Left cardiac atrium (tissue), 4 donors: ENCODE results near the gene LNX1. TPM values are rescaled to one million over a fixed set of nuclear protein-coding genes. Genes with fewer than 3 reads are reported as not detected.

Experiments
- ATAC-seq, 2 donors: fragments of 200-7000 bp; cut with Tn5 transposase; one replicate each; pipeline ENCODE4 v1.9.1; 2020; ENCODE audit warnings: mild to moderate bottlenecking in 2 of 2, moderate library complexity in 2 of 2
- DNase-seq: peaks from one replicate; pipeline ENCODE4 v3.0.0-alpha.2; 2020
- intact Hi-C, 2 donors: fragments of 100-400 bp; cut with DNase I; formaldehyde crosslinking; loops; one replicate each; pipeline versions ENCODE4 v1.14.1 to v1.15.1; 2022 to 2023
- total RNA-seq, 2 donors: library from RNA; stranded (reverse); fragmentation: NEBNext Ultra II Directional; extraction: Animal tissue kit (Norgen Biotek cat#: 25700); gene quantifications; one replicate each; pipeline ENCODE4 v1.2.1, GENCODE V29; 2021
- donor health status: DM: no; HTN: yes; CAD: no.
- donor health status: DM: no; HTN: yes; CAD: no; lungs with severe emphysema.
- donor health status: DM: yes; HTN: yes; CAD: no.
- donor health status: Dilated cardiomyopathy.

LNX1 gene
- total RNA-seq, 2 donors from 2014 or later = 5.9 to 11.5 TPM

GRCh38 chr4:53576676-53577372, 14.5 kb downstream of the LNX1 start:
- ATAC-seq (no peak), DNase-seq (no peak)
- intact Hi-C loops = no loop called here

GRCh38 chr4:53576071-53576617, 15.1 kb downstream of the LNX1 start:
- intact Hi-C loops = no loop called here
- no peak for ATAC-seq
- DNase-seq = no peak

- no peak for ATAC-seq
- DNase-seq = no peak
- intact Hi-C loops = no loop called here
Observed at GRCh38 chr4:53575552-53575951, 15.7 kb downstream of the LNX1 start.

GRCh38 chr4:53574528-53574927, 16.8 kb downstream of the LNX1 start:
- intact Hi-C loops = no loop called here
- ATAC-seq = no peak
- no peak for DNase-seq

GRCh38 chr4:53573696-53574095, 17.6 kb downstream of the LNX1 start:
- no peak for DNase-seq
- intact Hi-C loops = no loop called here

GRCh38 chr4:53572600-53572994, 18.7 kb downstream of the LNX1 start:
- DNase-seq (no peak), ATAC-seq (no peak)
- intact Hi-C loops = no loop called here

More at GRCh38 chr4:53573696-53574095, 17.6 kb downstream of the LNX1 start:
- no peak for ATAC-seq

GRCh38 chr4:53571936-53572599, 19.2 kb downstream of the LNX1 start:
- intact Hi-C loops = no loop called here
- ATAC-seq = no peak
- DNase-seq = no peak

- DNase-seq = no peak
- intact Hi-C loops = no loop called here
- ATAC-seq = no peak
Observed at GRCh38 chr4:53563824-53564223, 27.5 kb downstream of the LNX1 start.

GRCh38 chr4:53562409-53562808, 28.9 kb downstream of the LNX1 start:
- no peak for DNase-seq
- ATAC-seq = no peak
- intact Hi-C loops = no loop called here

- intact Hi-C loops = no loop called here
- DNase-seq (no peak), ATAC-seq (no peak)
Observed at GRCh38 chr4:53559021-53559620, 32.2 kb downstream of the LNX1 start.

GRCh38 chr4:53558065-53558801, 33.1 kb downstream of the LNX1 start:
- peak; percentile 36 for DNase-seq
- intact Hi-C loops = no loop called here
- ATAC-seq = peak; percentile 87

- ATAC-seq (peak; percentile 41 to 49), DNase-seq (no peak)
- intact Hi-C loops = no loop called here
Observed at GRCh38 chr4:53557669-53558064, 33.6 kb downstream of the LNX1 start.

- DNase-seq (no peak), ATAC-seq (no peak)
- intact Hi-C loops = no loop called here
Observed at GRCh38 chr4:53556651-53557050, 34.6 kb downstream of the LNX1 start.

GRCh38 chr4:53553486-53554210, 37.6 kb downstream of the LNX1 start:
- intact Hi-C loops = no loop called here
- no peak for DNase-seq
- no peak for ATAC-seq

GRCh38 chr4:53552711-53553110, 38.6 kb downstream of the LNX1 start:
- ATAC-seq = no peak
- intact Hi-C loops = no loop called here
- no peak for DNase-seq

- ATAC-seq = no peak
- intact Hi-C loops = no loop called here
- peak; percentile 29 for DNase-seq
Observed at GRCh38 chr4:53551958-53552357, 39.3 kb downstream of the LNX1 start.

- ATAC-seq (no peak), DNase-seq (no peak)
- intact Hi-C loops = no loop called here
Observed at GRCh38 chr4:53551281-53551864, 39.9 kb downstream of the LNX1 start.

- intact Hi-C loops = no loop called here
- no peak for DNase-seq
- ATAC-seq = no peak
Observed at GRCh38 chr4:53548662-53549061, 42.6 kb downstream of the LNX1 start.

GRCh38 chr4:53547983-53548382, 43.3 kb downstream of the LNX1 start:
- intact Hi-C loops = no loop called here
- no peak for DNase-seq
- peak; percentile 23 to 33 for ATAC-seq
